Stimulated activated CD8-positive, alpha-beta memory T cell treated with anti-CD3 and anti-CD28 coated beads, Interleukin-15, amount 100 ng/mL, for 24 hours (primary cell): Measurements from ENCODE around the gene TAOK3.
"Not testable (repeated sequence)": the region's sequence is repeated elsewhere in the genome, so short reads cannot be mapped to it uniquely, and the experiment has no call there.

Experiments
- DNase-seq: peaks from one replicate; pipeline ENCODE4 v3.0.0-alpha.2; 2020; ENCODE audit warnings: low read depth

The TAOK3 gene

GRCh38 chr12:118292836-118293235 lies 79.9 kb downstream of the TAOK3 start:
- DNase-seq, result no peak

GRCh38 chr12:118290130-118290529 lies 82.6 kb downstream of the TAOK3 start:
- no peak for DNase-seq

- no peak for DNase-seq
Observed at GRCh38 chr12:118288174-118288573, 84.5 kb downstream of the TAOK3 start.

- DNase-seq, result no peak
Observed at GRCh38 chr12:118287728-118288127, 85.0 kb downstream of the TAOK3 start.

DNA sequence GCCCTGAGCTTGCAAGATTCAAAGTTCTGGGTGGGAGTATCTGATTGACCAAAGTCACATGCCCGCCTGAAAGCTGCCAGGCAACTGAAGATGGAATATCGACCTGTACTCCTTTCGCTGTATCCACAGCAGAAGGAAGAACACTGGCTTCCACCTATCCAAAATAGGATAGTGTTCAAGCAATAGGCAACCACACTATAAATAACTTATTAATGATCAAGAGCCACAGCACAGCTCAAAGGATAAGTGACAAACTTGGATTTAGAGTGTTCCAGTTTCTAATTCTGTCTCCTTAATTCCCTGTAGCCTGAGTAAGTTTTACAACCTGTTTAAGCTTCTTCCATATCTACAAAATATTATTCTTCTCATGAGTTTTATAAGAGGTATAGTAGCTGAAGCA lies 89.9 kb downstream of the TAOK3 start:
- DNase-seq, result no peak

GRCh38 chr12:118278288-118278687 lies 94.4 kb downstream of the TAOK3 start:
- DNase-seq, result not testable (repeated sequence)

GRCh38 chr12:118274066-118274465 lies 98.6 kb downstream of the TAOK3 start:
- no peak for DNase-seq

DNA sequence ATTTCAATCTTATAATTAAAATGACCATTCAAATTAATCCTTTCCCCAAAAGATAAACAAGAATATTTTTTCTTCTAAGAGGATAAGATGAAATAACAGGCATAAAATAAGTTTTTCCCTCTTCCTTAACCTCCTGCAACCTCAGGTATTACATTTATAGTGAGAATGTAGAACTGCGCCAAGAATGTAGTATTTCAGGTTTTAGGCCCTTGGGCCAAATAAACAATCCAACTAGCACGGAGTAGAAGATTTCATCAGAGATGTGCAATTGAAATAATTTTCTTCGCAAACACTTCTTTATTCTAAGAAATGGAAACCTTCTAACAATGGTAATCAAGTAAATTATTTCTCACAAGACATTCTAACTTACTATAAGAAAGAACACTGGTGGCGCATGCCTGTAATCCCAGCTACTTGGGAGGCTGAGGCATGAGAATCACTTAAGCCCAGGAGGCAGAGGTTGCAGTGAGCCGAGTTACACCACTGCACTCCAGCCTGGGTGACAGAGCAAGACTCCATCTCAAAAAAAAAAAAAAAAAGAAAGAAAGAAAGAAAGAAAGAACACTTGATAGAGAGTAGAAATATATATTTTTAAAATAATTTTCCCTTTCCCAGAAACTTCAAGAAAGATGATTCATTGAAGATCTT lies 100.8 kb downstream of the TAOK3 start:
- no peak for DNase-seq

- DNase-seq, result no peak
Observed at GRCh38 chr12:118271183-118271582, 101.5 kb downstream of the TAOK3 start.

DNA sequence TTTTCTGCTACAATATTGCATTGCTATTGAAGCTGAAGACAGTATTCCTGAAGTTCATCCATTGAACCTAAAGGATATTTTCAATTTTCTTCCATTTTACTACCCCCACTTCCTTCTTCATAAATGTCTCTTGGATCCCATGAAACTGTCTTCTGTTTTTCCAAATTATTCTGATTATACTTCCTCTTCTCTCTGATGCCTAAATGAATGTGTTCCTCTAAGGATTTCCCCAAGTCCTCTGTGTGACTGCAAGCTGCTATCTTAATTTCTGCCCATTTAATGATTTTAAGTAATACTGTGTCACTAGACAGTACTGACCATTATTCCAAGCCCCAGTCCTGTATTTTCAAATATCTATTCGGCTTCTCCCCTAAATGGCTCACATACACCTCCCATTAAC lies 102.9 kb downstream of the TAOK3 start:
- DNase-seq, result no peak

GRCh38 chr12:118259079-118259478 lies 113.6 kb downstream of the TAOK3 start:
- no peak for DNase-seq

- DNase-seq, result no peak
Observed at GRCh38 chr12:118256352-118256751, 116.4 kb downstream of the TAOK3 start.

- no peak for DNase-seq
Observed at GRCh38 chr12:118249547-118249946, 123.2 kb downstream of the TAOK3 start.

GRCh38 chr12:118245886-118246285 lies 126.8 kb downstream of the TAOK3 start:
- not testable (repeated sequence) for DNase-seq

DNA sequence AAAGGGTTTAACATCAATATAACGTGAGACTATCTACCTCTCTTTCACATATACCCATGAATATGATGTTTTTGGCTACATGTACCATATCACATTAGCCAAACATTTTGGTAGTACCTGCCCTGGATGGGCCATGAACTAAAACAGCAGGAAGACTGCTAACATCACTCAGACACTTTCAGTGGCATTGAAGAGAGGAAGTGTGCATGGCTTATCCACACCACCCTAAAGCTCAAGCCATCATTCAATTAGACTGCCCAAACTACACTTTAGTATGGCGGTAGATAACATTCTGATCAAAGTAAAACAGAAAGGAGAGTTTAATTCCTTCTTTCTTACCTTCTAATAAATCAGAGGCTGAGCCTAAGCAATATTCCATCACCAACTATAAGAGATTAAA lies 133.8 kb downstream of the TAOK3 start:
- no peak for DNase-seq

GRCh38 chr12:118237908-118238307 lies 134.8 kb downstream of the TAOK3 start:
- DNase-seq, result no peak

GRCh38 chr12:118237052-118237665 lies 135.5 kb downstream of the TAOK3 start:
- DNase-seq, result no peak

DNA sequence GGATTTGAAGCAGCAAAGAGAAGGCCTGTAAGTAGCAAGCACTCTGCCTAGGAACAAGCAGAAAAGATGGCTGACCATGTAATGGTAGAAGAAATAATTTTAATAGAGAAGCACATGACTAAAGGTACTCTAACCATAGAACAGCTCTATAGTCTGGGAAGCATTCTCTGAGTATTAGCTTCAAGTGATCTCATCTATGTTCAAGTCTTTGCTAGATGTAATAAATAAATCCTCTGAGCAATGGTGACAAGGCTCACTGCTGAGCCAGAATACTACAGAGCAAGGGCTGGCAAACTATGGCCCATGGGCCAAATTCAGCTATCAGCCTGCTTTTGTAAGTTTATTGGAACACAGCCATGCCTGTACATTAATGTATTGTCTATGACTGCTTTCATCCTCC lies 152.0 kb downstream of the TAOK3 start:
- DNase-seq, result no peak

- no peak for DNase-seq
Observed at GRCh38 chr12:118219772-118220171, 152.9 kb downstream of the TAOK3 start.

GRCh38 chr12:118219106-118219505 lies 153.6 kb downstream of the TAOK3 start:
- DNase-seq, result no peak

DNA sequence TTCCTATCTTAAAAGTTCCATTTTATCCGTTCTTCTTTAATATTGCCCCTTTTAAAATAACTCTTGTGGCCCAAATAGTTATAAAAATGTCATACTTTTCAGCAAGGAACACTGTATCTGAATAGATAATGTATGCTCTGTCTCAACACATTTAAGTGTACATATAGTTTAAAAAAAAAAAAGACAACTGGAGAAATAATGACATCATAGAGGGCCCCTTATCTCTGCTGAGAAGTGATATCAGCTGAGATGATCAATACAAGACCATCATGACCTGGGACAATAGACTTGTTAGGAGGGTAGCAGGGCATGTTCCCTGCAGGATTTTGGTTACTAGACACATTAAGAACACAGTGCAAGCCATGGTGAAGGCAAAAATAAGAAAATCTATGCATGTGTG lies 159.3 kb downstream of the TAOK3 start:
- DNase-seq, result no peak

- DNase-seq, result no peak
Observed at GRCh38 chr12:118212606-118213005, 160.1 kb downstream of the TAOK3 start.

DNA sequence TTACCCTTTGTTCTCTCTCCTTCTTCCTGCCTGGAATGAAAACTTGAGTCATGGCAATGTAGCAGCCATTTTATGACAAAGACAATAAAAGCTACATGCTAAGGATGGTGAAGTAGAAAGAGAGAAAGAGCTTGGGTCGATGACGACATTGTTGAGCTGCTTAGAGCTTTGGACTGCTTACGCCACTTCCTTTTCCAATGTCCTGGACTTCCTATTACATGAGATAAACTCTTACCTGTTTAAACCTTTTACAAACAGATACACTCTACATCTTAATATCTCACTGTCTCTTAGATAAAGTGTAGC lies 166.6 kb downstream of the TAOK3 start:
- no peak for DNase-seq

GRCh38 chr12:118193958-118194357 lies 178.7 kb downstream of the TAOK3 start:
- DNase-seq, result no peak
